Muscle of leg (tissue), 16 donors: ENCODE data around the gene DDX54. TPM values are rescaled to one million over a fixed set of nuclear protein-coding genes. Genes with fewer than 3 reads are reported as not detected.

Experiments used
- DNase-seq: peaks from one replicate; pipeline ENCODE4 v3.0.0; 2013
- H3K27ac ChIP-seq: one replicate; pipeline ENCODE4 v1.5.1; 2013; ENCODE audit warnings: mild to moderate bottlenecking, low read length, control low read depth
- H3K27me3 ChIP-seq: one replicate; pipeline ENCODE4 v1.6.1; 2013; ENCODE audit warnings: low read length; ENCODE audit not compliant: control insufficient read depth, insufficient read depth
- H3K36me3 ChIP-seq: one replicate; pipeline ENCODE4 v1.6.1; 2013; ENCODE audit warnings: low read length; ENCODE audit not compliant: control insufficient read depth, insufficient read depth
- H3K4me1 ChIP-seq: one replicate; pipeline ENCODE4 v1.6.1; 2013; ENCODE audit warnings: low read length; ENCODE audit not compliant: control insufficient read depth, insufficient read depth
- H3K4me3 ChIP-seq: one replicate; pipeline ENCODE4 v1.5.1; 2013; ENCODE audit warnings: low read length, control low read depth
- H3K9me3 ChIP-seq: replicated peaks from 2 replicates; pipeline ENCODE4 v1.6.1; 2013; ENCODE audit warnings: low read depth, low read length; ENCODE audit not compliant: control insufficient read depth
- WGBS: methylation state at CpG from one replicate; pipeline ENCODE4 v1.1.5; 2013; ENCODE audit warnings: missing lambda C conversion rate; ENCODE audit not compliant: insufficient coverage; 5-methylcytosine and 5-hydroxymethylcytosine counted together
- long read RNA-seq, 11 donors: transcript quantifications; one replicate each; lab custom pipeline, GENCODE V29; 2026
- polyA plus RNA-seq, 8 donors: library from polyadenylated mRNA; unstranded; fragments of 120-200 nt; gene quantifications; one replicate each; pipeline versions ENCODE4 v1.2.1 to v1.2.3, GENCODE V29; 2013; ENCODE audit warnings: inconsistent platforms in 1 of 8, low replicate concordance in 1 of 8; ENCODE audit not compliant: insufficient read length in 8 of 8, insufficient read depth in 1 of 8
- total RNA-seq: library from RNA; stranded (reverse); fragments of 120-200 nt; gene quantifications from one replicate; pipeline ENCODE4 v1.2.4, GENCODE V29; 2013

DDX54 gene, protein sequence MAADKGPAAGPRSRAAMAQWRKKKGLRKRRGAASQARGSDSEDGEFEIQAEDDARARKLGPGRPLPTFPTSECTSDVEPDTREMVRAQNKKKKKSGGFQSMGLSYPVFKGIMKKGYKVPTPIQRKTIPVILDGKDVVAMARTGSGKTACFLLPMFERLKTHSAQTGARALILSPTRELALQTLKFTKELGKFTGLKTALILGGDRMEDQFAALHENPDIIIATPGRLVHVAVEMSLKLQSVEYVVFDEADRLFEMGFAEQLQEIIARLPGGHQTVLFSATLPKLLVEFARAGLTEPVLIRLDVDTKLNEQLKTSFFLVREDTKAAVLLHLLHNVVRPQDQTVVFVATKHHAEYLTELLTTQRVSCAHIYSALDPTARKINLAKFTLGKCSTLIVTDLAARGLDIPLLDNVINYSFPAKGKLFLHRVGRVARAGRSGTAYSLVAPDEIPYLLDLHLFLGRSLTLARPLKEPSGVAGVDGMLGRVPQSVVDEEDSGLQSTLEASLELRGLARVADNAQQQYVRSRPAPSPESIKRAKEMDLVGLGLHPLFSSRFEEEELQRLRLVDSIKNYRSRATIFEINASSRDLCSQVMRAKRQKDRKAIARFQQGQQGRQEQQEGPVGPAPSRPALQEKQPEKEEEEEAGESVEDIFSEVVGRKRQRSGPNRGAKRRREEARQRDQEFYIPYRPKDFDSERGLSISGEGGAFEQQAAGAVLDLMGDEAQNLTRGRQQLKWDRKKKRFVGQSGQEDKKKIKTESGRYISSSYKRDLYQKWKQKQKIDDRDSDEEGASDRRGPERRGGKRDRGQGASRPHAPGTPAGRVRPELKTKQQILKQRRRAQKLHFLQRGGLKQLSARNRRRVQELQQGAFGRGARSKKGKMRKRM
- total RNA-seq: 20.7 TPM
- 10 to 100 TPM; 63.1 to 80.8 (median 73.2) TPM for polyA plus RNA-seq
- long read RNA-seq, donor 1, full-length matches to known transcripts: 2 of 2 reads
- long read RNA-seq, donor 1, partial matches to known transcripts: 0 of 2 reads
- long read RNA-seq, donor 1, other reads (novel, unspliced or antisense): 0 of 2 reads
- long read RNA-seq, donor 2: 0 reads
- long read RNA-seq, donor 3, full-length matches to known transcripts: 8 of 8 reads
- long read RNA-seq, donor 3, partial matches to known transcripts: 0 of 8 reads
- long read RNA-seq, donor 3, other reads (novel, unspliced or antisense): 0 of 8 reads
- long read RNA-seq, donor 4, full-length matches to known transcripts: 6 of 6 reads
- long read RNA-seq, donor 4, partial matches to known transcripts: 0 of 6 reads
- long read RNA-seq, donor 4, other reads (novel, unspliced or antisense): 0 of 6 reads
- long read RNA-seq, donor 5, full-length matches to known transcripts: 9 of 9 reads
- long read RNA-seq, donor 5, partial matches to known transcripts: 0 of 9 reads
- long read RNA-seq, donor 5, other reads (novel, unspliced or antisense): 0 of 9 reads
- long read RNA-seq, donor 6, full-length matches to known transcripts: 18 of 25 reads
- long read RNA-seq, donor 6, partial matches to known transcripts: 7 of 25 reads
- long read RNA-seq, donor 6, other reads (novel, unspliced or antisense): 0 of 25 reads
- long read RNA-seq, donor 7, full-length matches to known transcripts: 5 of 5 reads
- long read RNA-seq, donor 7, partial matches to known transcripts: 0 of 5 reads
- long read RNA-seq, donor 7, other reads (novel, unspliced or antisense): 0 of 5 reads
- long read RNA-seq, donor 8: 0 reads
- long read RNA-seq, donor 9, full-length matches to known transcripts: 1 of 7 reads
- long read RNA-seq, donor 9, partial matches to known transcripts: 6 of 7 reads
- long read RNA-seq, donor 9, other reads (novel, unspliced or antisense): 0 of 7 reads
- long read RNA-seq, donor 10: 0 reads
- long read RNA-seq, donor 11, partial matches to known transcripts: 0 of 1 reads
- long read RNA-seq, donor 11, other reads (novel, unspliced or antisense): 0 of 1 reads

GRCh38 chr12:113185180-113186032 lies at the start of gene DDX54, which contains the start of gene RITA1:
Gene DDX54 (minus strand): TSS chr12:113185478. CDS start chr12:113185451, 27 bp downstream.
Gene RITA1 (plus strand): TSS chr12:113185721. CDS start chr12:113186747, 1,026 bp downstream.
- H3K27me3 ChIP-seq: no peaks in the 10 kb centered on the region
- peaks cover 25% of the 10 kb centered on the region for H3K36me3 ChIP-seq
- peak within 1 kb of the TSS; percentile 98 for H3K4me3 ChIP-seq
- peak; percentile 88 for DNase-seq
- H3K27ac ChIP-seq: peak within 1 kb of the TSS; percentile 97
- peaks cover 19% of the 10 kb centered on the region for H3K4me1 ChIP-seq
- under 1% methylated on average over 77 of the region's 89 CpGs for WGBS
- H3K9me3 ChIP-seq: no peaks in the 10 kb centered on the region

DNA sequence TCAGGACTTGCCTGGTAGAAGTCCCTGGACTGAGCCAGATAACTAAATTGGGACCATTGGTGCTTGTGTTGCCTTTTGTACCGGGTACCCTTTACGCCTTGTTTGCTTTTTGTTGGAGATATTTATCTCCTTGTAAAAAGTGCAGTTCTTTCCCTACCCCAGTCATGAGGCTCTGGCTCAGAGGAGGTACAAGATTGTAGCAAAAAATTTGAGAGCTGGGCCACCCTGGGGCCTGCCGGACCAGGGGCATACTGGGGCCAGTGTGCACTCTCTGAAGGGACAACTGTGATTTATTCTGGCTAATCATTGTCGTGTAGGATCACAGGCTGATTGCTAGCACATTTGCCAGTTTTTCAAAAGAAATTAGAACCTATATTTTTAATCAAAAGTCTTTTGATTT lies 49.2 kb upstream of the DDX54 start:
- WGBS: 58% methylated on average over 2 of the region's 4 CpGs
- peaks cover 76% of the 10 kb centered on the region for H3K4me1 ChIP-seq
- H3K27me3 ChIP-seq: no peaks in the 10 kb centered on the region
- H3K36me3 ChIP-seq: peaks cover 48% of the 10 kb centered on the region
- H3K27ac ChIP-seq: no peak overlapping the region
- H3K9me3 ChIP-seq: peaks cover 2% of the 10 kb centered on the region
- H3K4me3 ChIP-seq: no peak overlapping the region
- DNase-seq: no peak

GRCh38 chr12:113233967-113234366 lies 48.7 kb upstream of the DDX54 start:
- no peak for DNase-seq
- H3K4me3 ChIP-seq: no peak overlapping the region
- WGBS: 69% methylated on average over 2 of the region's 4 CpGs
- peaks cover 76% of the 10 kb centered on the region for H3K4me1 ChIP-seq
- H3K27ac ChIP-seq: peak overlapping the region; percentile 87
- H3K36me3 ChIP-seq: peaks cover 48% of the 10 kb centered on the region
- no peaks in the 10 kb centered on the region for H3K27me3 ChIP-seq
- H3K9me3 ChIP-seq: peaks cover 2% of the 10 kb centered on the region

DNA sequence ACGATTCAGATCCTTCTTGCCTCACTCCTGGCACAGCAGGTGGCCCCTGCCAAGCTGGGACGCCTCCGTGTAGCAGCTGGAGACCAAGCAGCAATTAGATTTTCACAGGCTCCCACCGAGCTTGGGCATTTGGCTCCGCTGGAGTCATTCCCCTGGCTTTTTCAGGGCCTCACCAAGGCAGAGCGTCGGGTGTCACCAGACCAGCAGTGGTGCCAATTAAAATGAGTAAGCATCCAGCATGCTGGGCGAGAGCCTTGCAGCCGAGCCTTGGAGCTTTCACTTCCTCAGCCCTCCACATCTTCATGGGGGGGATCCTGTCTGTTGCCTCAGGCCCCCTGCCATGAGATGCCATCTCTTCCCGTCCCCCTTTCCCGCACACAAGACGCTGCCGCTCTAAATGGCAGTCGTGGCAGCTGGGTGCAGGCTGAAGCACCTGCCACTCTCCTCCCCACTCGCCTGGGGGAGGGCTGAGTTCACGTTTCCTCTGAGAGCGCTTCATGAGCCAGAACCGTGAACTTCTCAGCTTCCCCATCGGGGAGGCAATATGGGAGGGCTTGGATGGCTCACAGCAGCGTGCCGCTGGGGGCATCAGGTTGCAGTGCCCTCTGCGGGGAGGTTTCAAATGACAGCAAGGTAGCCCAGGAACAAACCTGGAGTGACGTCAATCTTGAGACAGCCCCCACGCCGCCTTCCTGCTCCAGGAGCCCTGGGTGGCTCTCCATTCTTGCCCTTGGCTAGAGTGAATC lies 47.7 kb upstream of the DDX54 start:
- Histone ChIP-seq H3K4me1 (peaks cover 80% of the 10 kb centered on the region), H3K9me3 (peaks cover 2% of the 10 kb centered on the region), H3K27ac (peak overlapping the region; percentile 87), H3K27me3 (no peaks in the 10 kb centered on the region), H3K4me3 (no peak overlapping the region), H3K36me3 (peaks cover 51% of the 10 kb centered on the region)
- DNase-seq: peak; percentile 84
- 49% methylated on average over 19 of the region's 25 CpGs for WGBS

DNA sequence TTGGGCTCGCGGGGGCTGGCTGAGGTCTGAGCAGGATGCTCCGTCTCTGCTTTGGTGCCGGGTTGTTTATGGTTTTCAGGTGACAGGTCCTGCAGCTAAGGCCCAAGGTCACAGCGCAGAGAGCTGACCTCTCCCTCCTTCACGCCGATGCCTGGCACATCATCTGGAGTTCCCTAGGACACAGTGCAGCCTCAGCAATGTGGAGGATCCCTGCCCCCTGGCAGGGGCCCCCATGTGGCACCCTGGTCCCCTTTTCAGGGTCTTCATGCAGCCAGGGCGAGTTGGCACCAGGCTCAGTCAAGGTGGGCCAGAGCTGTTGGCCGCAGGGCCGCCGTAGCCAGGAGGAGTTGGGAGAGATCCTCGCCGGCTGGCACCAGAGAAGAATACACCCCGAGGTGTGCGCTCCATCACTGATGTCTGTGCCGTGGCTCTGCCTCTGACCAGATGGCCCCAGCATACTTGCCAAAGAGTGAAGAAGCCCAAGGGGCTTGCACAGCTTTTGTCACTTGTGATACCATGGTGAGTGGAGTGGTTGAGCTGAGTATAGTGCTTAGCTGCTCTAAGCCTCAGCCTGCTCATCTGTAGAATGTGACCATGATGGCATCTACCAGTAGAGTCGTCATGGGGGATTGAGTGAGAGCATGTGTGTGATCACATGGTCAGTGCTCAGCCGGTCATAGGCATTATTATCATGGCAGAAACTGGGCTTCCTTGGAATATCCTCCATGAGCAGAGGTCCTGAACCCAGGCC lies 47.0 kb upstream of the DDX54 start:
- Histone ChIP-seq H3K9me3 (peaks cover 2% of the 10 kb centered on the region), H3K27ac (peak overlapping the region; percentile 87), H3K27me3 (no peaks in the 10 kb centered on the region), H3K4me1 (peaks cover 83% of the 10 kb centered on the region), H3K36me3 (peaks cover 59% of the 10 kb centered on the region), H3K4me3 (no peak overlapping the region)
- WGBS: 74% methylated on average over 17 of the region's 18 CpGs
- no peak for DNase-seq

GRCh38 chr12:113231235-113232088 lies 46.2 kb upstream of the DDX54 start:
- no peak for DNase-seq
- H3K36me3 ChIP-seq: peaks cover 62% of the 10 kb centered on the region
- peaks cover 2% of the 10 kb centered on the region for H3K9me3 ChIP-seq
- H3K27ac ChIP-seq: peak overlapping the region; percentile 87
- H3K4me1 ChIP-seq: peaks cover 84% of the 10 kb centered on the region
- no peaks in the 10 kb centered on the region for H3K27me3 ChIP-seq
- WGBS: 92% methylated on average over 5 of the region's 8 CpGs
- H3K4me3 ChIP-seq: no peak overlapping the region
